Activated CD4-positive, alpha-beta T cell treated with anti-CD3 and anti-CD28 coated beads, Interleukin-2, amount 50 U/mL, for 1 hour (primary cell): ENCODE data around the gene FRYL.
"Not testable (repeated sequence)": the region's sequence is repeated elsewhere in the genome, so short reads cannot be mapped to it uniquely, and the experiment has no call there.

Experiments used
- DNase-seq: peaks from one replicate; pipeline ENCODE4 v3.0.0-alpha.2; 2020

The FRYL gene

GRCh38 chr4:48483006-48483776 is 296.9 kb downstream of the FRYL start, which contains the start of gene SLC10A4:
Gene SLC10A4 (plus strand): TSS chr4:48483343. CDS start chr4:48483562, 219 bp downstream.
- no peak for DNase-seq

- DNase-seq: no peak
These were observed 298.5 kb downstream of the FRYL start for GRCh38 chr4:48481581-48481980.

DNA sequence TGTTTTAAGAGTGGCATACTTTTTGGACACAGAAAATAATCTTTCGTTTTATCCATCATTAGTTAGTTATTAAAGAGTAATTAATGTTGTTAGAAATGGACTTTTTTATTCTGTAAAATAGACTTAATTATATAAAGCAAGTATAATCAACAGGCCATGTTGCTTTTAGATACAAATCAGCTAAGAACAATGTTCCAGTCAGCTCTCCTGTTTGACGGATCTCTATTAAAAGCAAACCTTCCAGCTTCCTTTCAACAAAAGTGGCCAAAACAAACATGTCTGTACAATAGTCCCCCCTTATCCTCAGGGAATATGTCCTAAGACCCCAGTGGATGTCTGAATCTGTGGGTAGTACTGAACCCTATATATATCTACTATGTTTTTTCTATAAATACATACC is 301.8 kb downstream of the FRYL start:
- DNase-seq: no peak

- no peak for DNase-seq
These were observed 304.3 kb downstream of the FRYL start for GRCh38 chr4:48475770-48476169.

- DNase-seq: no peak
These were observed 307.3 kb downstream of the FRYL start for GRCh38 chr4:48472794-48473193.

- DNase-seq: no peak
These were observed 309.5 kb downstream of the FRYL start for GRCh38 chr4:48470570-48470969.

DNA sequence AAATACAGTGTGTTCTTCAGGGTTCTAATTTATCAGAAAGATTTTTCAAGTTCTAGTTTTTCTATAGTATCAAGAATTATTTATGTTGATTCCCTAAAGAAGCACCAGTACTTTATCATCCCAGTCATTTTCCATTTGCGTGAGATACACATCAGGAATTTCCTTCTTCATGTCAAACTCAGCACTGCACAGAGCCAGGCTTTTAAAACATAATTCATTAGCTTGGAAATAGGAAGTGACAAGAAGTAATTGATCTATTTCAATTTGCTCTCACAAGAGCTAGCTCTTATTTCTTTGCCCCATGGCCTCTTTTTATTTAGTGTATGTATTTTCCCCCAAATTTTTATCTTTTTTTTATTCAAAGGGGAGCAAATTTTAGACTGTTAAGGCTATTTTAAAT is 309.9 kb downstream of the FRYL start:
- no peak for DNase-seq

- DNase-seq: no peak
These were observed 312.2 kb downstream of the FRYL start for GRCh38 chr4:48467891-48468290.

DNA sequence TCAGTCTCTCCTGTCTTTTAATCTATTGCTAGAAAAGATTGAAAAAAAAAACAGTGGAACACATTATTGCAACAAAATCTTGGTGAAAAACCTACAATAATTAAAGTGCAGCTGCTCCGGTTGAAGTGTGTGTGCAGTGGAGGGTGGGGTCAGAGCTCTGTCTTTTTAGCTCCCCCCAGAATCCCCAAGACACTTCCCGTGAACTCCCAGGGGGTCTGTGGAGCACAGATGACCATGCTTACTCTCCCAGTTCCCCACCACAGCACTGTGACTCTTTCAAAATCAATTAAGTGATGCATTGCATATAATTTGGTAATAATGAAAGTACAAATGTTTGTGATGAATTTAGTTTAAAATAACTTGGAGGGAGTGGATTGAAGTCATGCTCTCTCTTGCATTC is 312.6 kb downstream of the FRYL start:
- no peak for DNase-seq

DNA sequence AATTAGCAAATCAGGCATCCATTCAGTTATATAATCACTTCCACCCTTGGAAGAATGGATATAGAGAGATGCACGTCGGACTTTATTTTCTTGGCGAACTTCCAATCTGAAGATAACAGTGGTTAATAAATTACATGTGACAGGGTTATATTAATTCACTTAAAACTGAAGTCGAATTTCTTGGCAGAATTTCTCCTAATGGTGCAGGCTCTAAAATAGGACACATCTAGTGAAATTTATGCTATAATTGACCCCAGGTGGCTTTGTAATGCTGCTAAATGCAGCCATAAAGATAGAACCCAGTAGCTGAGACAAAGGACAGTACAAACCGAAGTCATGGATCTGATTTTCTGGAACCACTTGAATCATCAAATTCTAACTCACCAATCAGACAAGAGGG is 317.7 kb downstream of the FRYL start:
- no peak for DNase-seq

- no peak for DNase-seq
These were observed 319.1 kb downstream of the FRYL start for GRCh38 chr4:48461000-48461399.

DNA sequence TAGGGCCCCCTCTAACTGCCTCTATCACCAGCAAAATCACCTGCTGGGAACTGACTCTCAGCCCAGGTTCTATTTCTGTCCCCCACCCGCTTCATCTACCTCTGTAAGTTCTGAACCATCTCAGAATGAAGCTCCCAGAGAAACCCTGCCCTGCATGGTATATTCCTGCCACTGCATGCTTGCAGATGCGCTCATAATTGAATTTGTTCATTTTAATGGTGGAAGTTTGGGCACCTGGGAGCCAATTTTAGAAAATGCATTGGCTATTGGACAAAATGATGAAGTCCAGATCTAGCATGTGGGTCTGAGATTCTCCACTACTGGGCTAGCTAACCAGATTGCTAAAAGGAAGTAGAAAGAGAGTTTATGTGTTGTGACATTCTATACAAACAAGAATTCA is 325.5 kb downstream of the FRYL start:
- no peak for DNase-seq

- DNase-seq: not testable (repeated sequence)
These were observed 328.4 kb downstream of the FRYL start for GRCh38 chr4:48451656-48452055.

- no peak for DNase-seq
These were observed 329.3 kb downstream of the FRYL start for GRCh38 chr4:48450740-48451139.

GRCh38 chr4:48449151-48449550 is 330.9 kb downstream of the FRYL start:
- no peak for DNase-seq
